ENCODE results near the gene MBOAT7. TPM values are rescaled to one million over a fixed set of nuclear protein-coding genes. Genes with fewer than 3 reads are reported as not detected.

MBOAT7 gene
- polyA plus RNA-seq, 2 of the 4 experiments (the other 2 are of a cell fraction), result 42.1 to 142 TPM

DNA sequence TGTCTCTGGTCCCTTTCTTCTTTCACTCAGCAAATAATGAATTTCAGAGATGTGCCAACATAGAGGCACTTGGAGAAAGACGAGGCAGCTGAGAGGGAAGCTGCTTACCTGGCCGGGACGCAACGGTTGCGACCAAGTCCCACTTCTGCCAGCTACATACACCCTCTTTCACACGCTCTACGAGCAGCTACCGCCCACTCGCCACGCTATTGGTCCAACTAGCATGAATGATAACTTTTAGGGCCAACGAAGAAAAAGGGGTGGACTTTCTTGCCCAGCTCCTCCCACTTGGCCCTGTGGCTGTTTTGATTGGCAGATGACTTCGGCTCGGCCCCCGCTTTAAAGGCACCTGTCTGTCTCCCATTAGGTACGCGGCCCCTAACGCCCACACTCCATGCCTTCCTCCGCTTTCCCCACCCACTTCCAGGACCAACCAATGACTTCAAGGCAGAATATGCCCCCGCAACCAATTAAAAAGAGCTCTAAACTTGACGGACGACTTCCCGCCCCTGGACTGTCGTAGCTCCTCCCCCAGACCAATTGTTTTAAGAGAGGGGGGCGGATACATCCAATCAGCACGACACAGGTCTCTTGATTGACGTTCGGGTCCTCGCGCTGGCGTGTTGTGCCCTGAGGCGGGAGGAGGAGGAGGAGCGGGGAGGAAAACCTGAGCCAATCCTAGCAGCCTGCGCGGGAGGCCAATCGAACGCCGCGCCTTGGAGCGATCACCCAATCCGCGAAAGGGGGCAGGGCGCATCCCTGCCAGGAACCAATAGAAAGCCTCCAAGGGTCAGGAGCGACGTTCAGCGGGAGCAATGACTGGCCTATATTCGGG lies 52.3 kb downstream of the MBOAT7 start (continued):
- TF ChIP-seq HES2 (IDR thresholded peaks at IDR 0.05), result no peak
- no peak for TF ChIP-seq CHD4 (IDR thresholded peaks at IDR 0.05; ENCODE audit: borderline replicate concordance)
- TF ChIP-seq RFX5 (IDR thresholded peaks at IDR 0.05), result peak; percentile 85; the same call in 1 of the 2 replicates
- TF ChIP-seq, protein P1, sequence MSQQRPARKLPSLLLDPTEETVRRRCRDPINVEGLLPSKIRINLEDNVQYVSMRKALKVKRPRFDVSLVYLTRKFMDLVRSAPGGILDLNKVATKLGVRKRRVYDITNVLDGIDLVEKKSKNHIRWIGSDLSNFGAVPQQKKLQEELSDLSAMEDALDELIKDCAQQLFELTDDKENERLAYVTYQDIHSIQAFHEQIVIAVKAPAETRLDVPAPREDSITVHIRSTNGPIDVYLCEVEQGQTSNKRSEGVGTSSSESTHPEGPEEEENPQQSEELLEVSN (IDR thresholded peaks at IDR 0.05; ENCODE audit: borderline replicate concordance, low read depth), result no peak
- TF ChIP-seq, protein P2, sequence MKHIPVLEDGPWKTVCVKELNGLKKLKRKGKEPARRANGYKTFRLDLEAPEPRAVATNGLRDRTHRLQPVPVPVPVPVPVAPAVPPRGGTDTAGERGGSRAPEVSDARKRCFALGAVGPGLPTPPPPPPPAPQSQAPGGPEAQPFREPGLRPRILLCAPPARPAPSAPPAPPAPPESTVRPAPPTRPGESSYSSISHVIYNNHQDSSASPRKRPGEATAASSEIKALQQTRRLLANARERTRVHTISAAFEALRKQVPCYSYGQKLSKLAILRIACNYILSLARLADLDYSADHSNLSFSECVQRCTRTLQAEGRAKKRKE (CRISPR knock-in tag; IDR thresholded peaks at IDR 0.05; ENCODE audit: low read depth), result no peak
- TF ChIP-seq, protein P3, sequence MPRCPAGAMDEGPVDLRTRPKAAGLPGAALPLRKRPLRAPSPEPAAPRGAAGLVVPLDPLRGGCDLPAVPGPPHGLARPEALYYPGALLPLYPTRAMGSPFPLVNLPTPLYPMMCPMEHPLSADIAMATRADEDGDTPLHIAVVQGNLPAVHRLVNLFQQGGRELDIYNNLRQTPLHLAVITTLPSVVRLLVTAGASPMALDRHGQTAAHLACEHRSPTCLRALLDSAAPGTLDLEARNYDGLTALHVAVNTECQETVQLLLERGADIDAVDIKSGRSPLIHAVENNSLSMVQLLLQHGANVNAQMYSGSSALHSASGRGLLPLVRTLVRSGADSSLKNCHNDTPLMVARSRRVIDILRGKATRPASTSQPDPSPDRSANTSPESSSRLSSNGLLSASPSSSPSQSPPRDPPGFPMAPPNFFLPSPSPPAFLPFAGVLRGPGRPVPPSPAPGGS (IDR thresholded peaks at IDR 0.05), result no peak
- TF ChIP-seq TP53 (CRISPR knock-in tag; IDR thresholded peaks at IDR 0.05), result no peak
- TF ChIP-seq EP300 (IDR thresholded peaks at IDR 0.05), result no peak
- no peak for TF ChIP-seq EHMT2 (IDR thresholded peaks at IDR 0.05; ENCODE audit: low read depth)
- TF ChIP-seq MAZ (IDR thresholded peaks at IDR 0.05; ENCODE audit: borderline replicate concordance, low read depth, low read length), result no peak
- TF ChIP-seq PBX3 (IDR thresholded peaks at IDR 0.05), result peak; percentile 97
- TF ChIP-seq ZC3H11A (IDR thresholded peaks at IDR 0.05), result no peak

- POLR2A ChIA-PET, result interaction anchor here (0.8 to 3.4 kb wide), 16 partner anchors 12 to 312 kb away, joined by 3 to 51 read pairs (median 10); partner anchors contain the start of genes LENG1, LENG8, MBOAT7 and MYADM
- DNase-seq (ENCODE audit: low read depth in 1 of 2, low spot score in 1 of 2), result no peak
- CTCF ChIA-PET, result interaction anchor here (0.7 to 1.4 kb wide), 5 partner anchors 13 to 260 kb away, joined by 3 to 4 read pairs (median 4); partner anchors contain the start of gene LENG1
- Histone ChIP-seq H3K4me1 (peaks cover 15% of the 10 kb centered on the region; the same call in 2 of the 3 replicates), H3K4me3 (peak overlapping the region; percentile 46), H3K9me3 (no peaks in the 10 kb centered on the region), H3K4me2 (peak overlapping the region; percentile 94), H3K27ac (peak overlapping the region; percentile 24 to 67; a peak in 5 of 6 replicates)
- 0 out of 2 replicates have a peak, but pooled peaks have one; percentile 27 for TF ChIP-seq POLR2AphosphoS2 (conservative IDR thresholded peaks at IDR 0.05; ENCODE audit: low read length)
- TF ChIP-seq PHF8 (IDR thresholded peaks at IDR 0.05; ENCODE audit: borderline replicate concordance, low read depth), result no peak
- WGBS (ENCODE audit: missing lambda C conversion rate), result 27% methylated on average over 30 of the region's 30 CpGs
- ATAC-seq, result peak; percentile 1 to 6; a peak in 4 of 6 replicates
- FAIRE-seq, result peak; percentile 28
Measured at GRCh38 chr19:54136086-54136863, 53.1 kb downstream of the MBOAT7 start.

DNA sequence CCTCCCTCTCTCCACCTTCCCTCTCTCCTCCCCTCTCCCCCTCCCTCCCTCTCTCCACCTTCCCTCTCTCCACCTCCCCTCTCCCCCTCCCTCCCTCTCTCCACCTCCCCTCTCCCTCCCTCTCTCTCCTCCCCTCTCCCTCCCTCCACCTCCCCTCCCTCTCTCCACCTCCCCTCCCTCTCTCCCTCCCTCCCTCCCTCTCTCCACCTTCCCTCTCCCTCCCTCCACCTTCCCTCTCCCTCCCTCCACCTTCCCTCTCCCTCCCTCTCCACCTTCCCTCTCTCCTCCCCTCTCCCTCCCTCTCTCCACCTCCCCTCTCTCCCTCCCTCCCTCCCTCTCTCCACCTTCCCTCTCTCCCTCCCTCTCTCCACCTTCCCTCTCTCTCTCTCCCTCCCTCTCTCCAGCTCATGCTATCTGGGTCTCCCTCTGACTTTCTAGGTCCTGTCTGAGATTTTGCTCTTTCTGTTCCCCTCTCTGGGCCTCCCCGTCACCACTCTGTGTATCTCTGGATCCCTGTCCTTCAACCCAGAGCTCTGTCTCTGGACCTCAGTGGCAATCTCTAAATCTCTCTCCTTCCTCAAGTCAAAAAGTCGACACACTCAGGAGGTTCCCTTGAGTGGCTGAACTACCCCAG lies 55.3 kb downstream of the MBOAT7 start:
- DNase-seq (ENCODE audit: low read depth in 1 of 2, low spot score in 1 of 2) (no peak), ATAC-seq (no peak), FAIRE-seq (no peak)
- WGBS (ENCODE audit: missing lambda C conversion rate), result 52% methylated on average over 2 of the region's 2 CpGs
- ChIA-PET CTCF (interaction anchor here (1.0 kb wide), 1 partner anchor 18 kb away, joined by 3 read pairs; the partner anchor contains the start of genes PRPF31 and TFPT), POLR2A (no interaction called here)
- Histone ChIP-seq H3K4me1 (peaks cover 11% of the 10 kb centered on the region; the same call in 2 of the 3 replicates), H3K4me2 (no peak overlapping the region), H3K4me3 (no peak overlapping the region), H3K9me3 (no peaks in the 10 kb centered on the region), H3K27ac (no peak overlapping the region)
- TF ChIP-seq JUNB (IDR thresholded peaks at IDR 0.05), result no peak
- no peak for TF ChIP-seq KDM1A (IDR thresholded peaks at IDR 0.05; ENCODE audit: low read depth)
- no peak for TF ChIP-seq GATA3 (IDR thresholded peaks at IDR 0.05; ENCODE audit: borderline replicate concordance)
- TF ChIP-seq MAFK (IDR thresholded peaks at IDR 0.05; ENCODE audit: partially characterized antibody), result no peak
- no peak for TF ChIP-seq HMGXB4 (CRISPR knock-in tag; IDR thresholded peaks at IDR 0.05; ENCODE audit: borderline replicate concordance)
- no peak for TF ChIP-seq ESRRA (IDR thresholded peaks at IDR 0.05; ENCODE audit: borderline replicate concordance, low read length)
- no peak for TF ChIP-seq MYC (IDR thresholded peaks at IDR 0.05; ENCODE audit: borderline replicate concordance, low read length)
- TF ChIP-seq HOXB5 (CRISPR knock-in tag; IDR thresholded peaks at IDR 0.05), result no peak
- TF ChIP-seq NFE2L2 (conservative IDR thresholded peaks at IDR 0.05; ENCODE audit: low read length), result no peak
- TF ChIP-seq FOXS1 (CRISPR knock-in tag; IDR thresholded peaks at IDR 0.05), result no peak
- no peak for TF ChIP-seq HDAC2 (IDR thresholded peaks at IDR 0.05)
- TF ChIP-seq NPAS2 (CRISPR knock-in tag; IDR thresholded peaks at IDR 0.05; ENCODE audit: borderline replicate concordance), result no peak

Measured in A549 (cell line).